ENCODE results near the gene CLASP1.
"Not testable (repeated sequence)": the region's sequence is repeated elsewhere in the genome, so short reads cannot be mapped to it uniquely, and the experiment has no call there.

Gene CLASP1

DNA sequence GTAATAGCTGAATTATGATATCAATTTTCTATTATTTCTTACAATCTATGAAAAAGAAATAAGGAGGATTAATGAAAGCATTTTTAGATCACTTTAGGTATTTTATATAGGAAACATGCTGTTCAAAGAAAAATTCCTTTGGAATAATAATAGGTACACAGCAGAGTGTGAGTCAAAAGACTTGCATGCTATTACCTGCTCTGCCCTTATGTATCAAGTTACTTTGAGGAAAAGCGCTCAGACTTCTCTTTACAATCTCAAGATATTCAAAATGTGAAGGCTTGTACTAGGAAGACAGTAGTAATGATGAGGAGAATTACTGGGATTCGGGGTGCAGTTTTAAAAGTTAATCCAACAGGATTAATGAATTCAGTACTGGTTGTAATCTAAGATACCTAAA lies 147.7 kb downstream of the CLASP1 start:
- no peak for DNase-seq

DNA sequence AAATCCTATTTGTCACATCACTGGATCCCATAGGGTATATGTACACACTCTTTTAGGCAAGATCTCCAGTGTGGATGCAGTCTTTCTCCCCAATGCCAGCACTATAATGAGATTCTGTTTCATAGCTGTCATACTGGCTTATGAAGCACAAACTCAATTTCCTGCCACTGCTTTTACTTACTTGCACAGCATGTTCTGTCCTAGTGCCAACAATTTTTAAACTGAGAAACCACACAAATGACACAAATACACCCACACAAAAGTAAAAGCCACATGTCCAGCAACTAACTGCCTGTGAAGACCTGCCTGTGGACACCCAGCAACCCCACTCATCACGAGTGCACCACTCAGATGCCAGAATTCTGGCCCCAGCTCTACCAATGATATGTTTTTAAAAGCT lies 148.2 kb downstream of the CLASP1 start:
- no peak for DNase-seq

DNA sequence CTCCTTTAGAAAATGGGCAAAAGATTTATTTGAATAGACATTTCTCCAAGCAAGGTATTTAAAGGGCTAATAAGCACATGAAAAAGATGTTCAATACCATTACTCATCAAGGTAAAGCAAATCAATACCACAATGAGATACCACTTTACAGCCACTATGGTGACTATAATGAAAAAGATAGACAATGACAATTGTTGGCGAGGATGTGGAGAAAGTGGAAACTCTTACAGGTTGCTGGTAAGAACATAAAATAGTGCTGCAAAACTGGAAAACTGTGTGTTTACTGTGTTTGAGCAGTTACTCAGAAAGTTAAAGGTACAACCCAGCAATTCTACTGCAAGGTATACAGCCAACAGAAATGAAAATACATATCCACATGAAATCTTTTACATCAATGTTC lies 150.5 kb downstream of the CLASP1 start:
- DNase-seq = no peak

DNA sequence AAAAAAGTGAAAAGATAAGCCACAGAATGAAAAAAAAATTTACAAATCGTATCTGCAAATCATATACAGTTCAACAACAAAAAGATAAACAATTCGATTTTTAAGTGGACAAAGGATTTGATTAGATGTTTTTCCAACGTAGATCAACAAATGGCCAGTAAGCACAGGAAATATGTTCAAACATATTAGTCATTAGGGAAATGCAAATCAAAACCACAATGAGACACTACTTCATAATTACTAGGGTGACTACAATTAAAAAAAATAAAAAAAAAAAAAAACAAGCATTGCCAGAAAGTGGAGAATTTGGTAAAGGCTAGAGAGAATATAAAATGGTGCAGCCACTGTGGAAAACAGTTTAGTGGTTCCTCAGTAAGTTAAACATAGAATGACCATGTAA lies 156.9 kb downstream of the CLASP1 start:
- DNase-seq = no peak

DNA sequence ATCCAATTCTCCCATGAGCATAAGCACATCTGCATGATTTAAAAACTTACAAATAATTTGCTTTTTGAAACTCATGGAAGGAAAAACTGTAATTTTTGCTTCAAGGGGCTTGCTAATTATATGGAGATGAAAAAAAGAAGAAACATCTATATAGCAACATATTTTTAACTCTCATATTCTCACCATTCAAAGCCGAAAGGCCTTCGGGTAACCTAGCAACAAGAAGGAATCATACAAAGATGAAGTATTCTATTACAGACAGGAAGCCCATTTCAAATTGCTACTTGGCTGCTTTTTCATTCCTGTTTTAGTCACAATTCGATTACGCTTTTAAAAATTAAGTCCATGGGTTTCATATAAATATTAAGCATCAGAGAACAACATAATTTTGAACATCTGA lies 157.7 kb downstream of the CLASP1 start:
- no peak for DNase-seq

DNA sequence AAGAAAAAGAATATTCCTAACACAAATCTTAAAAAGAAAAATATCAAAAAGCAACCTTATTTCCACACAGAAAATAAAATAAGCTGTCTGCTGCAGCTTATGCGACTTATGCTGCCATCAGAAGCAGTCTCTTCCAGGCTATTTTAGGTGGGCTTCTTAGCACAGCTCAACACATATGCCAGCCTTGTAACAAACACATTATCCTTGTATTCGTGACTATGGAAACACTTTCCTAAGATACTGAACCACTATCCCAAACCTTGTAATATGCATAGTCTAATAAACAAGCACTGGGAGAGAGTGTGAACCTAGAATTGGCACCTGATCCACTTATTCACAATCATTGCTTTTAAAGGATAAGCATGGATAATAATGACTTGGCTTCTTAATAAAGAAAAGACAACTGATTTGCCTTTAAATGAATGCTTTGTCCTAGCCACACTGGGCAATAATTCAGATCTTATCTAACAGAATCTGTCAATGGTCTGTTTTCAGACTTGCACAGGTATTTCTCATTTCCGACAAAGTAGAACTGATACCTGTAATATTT lies 158.6 kb downstream of the CLASP1 start:
- no peak for DNase-seq

DNA sequence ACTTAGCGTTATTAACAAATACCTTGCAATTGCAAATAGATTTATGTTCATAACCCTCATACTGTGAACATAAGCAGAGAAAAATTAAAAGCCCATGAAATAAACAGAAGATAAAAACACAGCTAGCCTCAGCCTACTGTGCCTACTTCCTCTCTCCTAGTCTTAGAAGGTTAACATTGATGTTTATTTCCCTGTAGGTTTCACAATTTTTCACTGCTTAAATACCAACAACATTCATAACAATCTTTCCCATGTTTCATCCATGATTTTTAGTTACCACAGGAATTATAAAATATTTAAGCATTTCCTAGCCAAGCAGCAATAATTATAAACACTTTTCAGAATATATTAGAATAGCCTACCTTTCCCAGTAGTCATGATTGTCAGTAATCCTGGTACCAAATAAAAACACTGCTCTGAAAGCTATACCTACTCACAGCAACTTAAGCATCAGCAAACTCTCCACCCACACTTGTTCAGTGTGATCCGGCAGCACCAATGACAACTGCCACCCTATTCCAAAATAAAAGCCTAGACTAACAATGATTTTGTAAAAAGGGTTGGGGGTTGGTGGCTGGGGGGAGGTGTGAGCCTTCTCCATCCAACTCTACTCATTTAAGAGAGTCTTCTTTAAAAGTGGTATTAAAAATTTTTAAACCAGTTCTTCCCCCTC lies 159.2 kb downstream of the CLASP1 start:
- DNase-seq = no peak

DNA sequence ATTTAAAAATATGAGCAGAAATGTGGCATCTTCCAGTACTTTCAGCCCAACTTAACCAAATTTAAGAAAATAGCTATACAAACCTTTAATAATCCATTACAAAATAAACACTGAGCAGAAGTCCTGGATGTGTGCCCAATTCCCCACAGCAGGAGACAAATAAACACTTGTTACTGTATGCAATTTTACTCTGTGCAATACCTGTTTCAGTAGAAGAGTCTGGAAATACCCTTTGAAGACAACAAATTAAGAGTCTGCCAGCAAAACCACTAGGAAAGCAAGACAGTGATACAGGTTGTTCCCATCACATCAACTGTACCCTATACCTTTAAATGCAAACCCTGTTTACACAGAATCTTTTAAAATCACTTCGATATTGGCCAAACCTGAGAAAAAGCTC lies 160.0 kb downstream of the CLASP1 start:
- no peak for DNase-seq

DNA sequence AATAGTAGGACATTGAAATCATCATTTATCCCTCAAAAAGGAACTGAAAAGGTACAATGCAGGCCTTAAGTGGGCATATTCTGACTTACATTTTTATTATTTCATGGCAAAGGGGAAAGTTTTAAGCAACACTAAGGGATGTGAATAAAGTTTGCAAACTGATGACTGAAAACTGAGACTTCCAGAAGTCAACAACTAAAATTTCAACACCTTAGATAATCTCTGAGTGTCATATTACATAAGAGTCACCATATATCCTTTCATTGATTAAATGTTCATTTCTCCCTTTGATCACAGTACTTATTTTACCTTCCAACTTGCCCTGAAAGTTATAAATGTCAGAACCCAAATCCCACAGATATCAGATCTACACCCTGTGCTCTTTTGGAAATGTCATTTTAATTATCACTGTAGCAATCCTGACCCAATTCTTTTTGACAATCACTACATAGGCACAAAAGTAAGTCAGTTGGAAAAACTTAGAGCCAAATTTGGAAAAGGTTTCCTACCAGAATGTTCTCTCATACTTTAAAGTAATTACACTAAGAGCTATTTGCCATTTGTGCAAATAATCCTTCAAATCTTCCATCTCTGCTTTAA lies 163.0 kb downstream of the CLASP1 start:
- no peak for DNase-seq

DNA sequence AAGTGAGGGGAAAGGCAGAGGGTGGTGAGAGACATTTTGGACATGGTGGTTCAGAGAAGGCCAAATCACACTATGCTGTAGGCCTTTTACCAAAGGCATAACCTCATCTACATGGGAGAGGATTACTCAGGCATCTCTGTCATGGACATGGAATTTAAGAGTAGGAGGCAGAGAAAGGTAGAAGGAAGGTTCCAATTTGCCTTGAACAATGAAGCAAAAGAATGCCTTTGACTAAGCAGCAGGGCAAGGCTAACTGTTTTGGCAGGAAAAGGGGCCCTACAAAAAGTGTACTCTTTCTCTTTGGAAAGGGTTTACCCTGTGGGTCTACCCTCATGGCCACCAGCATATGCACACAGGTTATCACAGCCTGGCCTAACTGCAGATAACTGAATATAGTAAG lies 164.2 kb downstream of the CLASP1 start:
- DNase-seq = no peak

DNA sequence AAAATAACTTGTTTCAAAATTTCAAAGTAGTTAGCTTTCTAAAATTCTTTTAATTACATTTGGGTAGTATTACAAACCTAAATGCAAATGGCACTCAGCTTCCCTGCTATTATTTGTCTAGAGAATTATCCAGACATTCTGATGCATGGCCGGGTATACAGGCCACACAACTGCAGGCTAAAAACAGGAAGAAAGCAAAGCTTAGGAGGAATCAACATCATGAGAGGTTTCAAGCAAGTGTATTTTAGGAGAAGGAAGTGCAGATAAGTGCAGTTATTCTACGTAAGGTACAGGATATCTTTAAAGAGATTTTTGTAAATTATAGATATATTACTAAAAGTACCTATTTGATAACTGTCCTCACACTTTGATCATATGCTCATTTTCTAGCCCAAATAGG lies 165.4 kb downstream of the CLASP1 start:
- DNase-seq = peak; percentile 13 to 34 (median 18)

DNA sequence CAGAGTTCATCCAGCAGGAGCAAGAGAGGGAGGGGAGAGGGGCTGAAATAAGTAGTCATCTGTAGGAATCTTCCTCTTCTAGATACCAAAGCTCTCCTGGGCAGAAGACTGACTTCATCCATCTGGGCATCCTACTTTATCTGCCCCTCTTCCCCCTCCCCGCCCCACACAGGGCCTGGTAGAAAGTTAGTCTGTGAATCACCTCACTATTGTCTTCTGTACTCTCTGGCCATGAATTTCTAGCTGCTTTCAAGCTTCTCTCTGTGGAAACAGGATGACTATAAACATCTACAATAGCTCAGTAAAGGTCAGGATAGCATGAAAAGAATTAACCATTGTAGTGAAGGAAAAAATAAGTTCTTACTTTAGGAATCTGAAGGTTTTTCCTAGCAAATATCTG lies 166.2 kb downstream of the CLASP1 start:
- no peak for DNase-seq

DNA sequence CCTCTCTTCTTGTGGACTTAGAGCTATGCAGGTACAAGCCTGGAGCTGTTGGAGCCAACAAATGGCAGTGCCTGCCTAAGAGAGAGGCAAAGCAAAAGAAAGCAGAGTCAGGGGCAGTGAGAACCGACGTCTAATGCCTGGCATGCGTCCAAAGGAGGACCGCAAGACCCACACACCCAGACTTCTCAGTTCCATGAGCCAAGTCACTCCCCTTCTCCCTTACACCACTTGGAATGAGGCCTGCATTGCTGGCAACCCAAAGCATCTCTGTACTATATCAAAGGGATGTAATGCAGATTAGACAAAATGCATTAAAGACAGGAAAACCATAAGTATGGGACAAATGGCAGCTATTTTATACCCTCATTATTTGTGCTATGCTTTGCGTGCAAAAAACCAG lies 168.4 kb downstream of the CLASP1 start:
- DNase-seq = no peak

DNA sequence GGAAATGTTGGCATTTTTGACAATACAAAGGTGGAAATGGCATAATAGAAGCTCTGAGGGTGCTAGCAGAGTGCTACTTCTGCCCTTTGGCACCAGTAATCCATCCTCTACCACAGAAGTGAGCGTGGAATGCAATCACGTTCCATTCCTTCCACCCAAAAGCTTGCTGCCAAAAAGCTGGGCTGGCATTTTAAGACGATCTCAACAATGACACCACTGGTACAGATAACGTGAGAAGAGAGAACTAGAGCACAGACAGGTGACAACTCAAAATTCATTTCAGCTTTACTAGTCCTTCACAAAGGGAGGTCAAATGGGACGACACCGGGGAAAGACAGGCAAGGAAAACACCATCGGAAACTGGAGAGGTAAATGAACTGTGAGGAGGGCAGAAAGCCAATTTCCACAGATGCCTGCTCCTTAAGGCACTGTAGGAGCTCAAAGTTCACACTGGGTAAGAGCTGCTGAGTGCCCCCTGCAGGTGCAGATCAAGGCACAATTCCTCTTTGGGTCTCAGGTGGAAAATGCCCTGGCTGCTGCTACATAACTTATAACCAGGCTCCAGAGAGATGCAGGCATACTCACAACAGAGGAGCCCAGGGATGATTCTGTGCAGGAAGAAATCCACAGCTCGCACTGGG lies 169.3 kb downstream of the CLASP1 start:
- DNase-seq = no peak

DNA sequence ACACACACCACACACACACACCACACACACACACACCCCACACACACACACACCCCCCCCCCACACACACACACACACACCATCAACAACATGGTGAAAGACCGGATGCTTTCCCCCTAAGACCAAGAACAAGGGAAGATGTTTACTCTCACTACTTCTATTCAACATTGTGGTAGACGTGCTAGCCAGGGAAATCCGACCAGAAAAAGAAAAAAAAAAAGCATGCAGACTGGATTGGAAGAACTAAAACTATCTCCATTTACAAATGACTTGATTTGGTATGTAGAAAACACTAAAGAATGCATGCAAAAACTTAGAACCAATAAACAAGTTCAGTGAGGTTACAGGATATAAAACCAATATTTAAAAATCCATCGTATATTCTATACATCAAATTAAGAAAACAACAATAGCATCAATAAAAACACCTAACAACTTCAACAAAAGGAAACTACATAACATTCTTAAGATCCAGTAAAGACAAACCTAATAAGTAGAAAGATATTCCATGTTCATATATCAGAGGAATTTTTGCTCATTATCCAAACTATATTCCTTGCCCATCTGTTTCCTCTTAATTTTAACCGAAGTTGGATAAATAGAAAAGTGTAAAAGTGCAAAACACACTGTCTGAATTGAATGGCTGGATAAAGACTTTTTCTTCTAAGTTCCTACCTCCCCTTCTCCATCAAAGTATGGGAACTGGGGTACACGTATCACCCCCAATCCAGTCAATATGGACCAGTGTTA lies 170.1 kb downstream of the CLASP1 start:
- no peak for DNase-seq

DNA sequence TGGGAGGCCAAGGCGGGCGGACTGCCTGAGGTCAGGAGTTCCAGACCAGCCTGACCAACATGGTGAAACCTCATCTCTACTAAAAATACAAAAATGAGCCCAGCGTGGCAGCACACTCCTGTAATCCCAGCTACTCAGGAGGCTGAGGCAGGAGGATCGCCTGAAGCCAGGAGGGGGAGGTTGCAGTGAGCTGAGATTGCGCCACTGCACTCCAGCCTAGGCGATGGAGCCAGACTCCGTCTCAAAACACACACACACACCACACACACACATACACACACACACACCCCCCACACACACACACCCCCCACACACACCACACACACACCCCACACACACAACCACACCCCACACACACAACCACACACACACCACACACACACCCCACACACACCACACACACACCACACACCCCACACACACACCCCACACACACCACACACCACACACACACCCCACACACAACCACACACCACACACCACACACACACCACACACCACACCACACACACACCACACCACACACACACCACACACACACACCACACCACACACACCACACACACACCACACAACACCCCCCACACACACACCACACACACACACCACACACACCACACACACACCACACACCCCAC lies 170.8 kb downstream of the CLASP1 start:
- not testable (repeated sequence) for DNase-seq

DNA sequence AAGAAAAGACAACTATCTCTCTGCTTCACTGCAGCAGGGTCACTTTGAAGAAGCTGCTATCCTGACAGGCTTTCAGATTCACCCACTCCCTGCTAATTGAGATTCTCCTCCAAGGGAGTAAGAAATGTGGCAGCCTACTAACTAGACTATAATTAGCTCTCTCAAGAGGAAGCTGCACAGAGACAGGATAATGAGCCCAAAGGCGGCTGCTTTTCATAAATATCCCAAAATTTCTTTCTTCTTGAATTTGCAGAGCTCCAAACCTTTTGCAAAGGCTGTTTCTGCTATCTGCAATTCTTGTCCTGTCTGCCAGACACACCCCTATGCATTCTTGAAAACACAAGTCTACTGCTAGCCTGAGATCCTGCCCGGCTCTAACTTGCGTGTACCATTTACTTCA lies 172.6 kb downstream of the CLASP1 start:
- no peak for DNase-seq

DNA sequence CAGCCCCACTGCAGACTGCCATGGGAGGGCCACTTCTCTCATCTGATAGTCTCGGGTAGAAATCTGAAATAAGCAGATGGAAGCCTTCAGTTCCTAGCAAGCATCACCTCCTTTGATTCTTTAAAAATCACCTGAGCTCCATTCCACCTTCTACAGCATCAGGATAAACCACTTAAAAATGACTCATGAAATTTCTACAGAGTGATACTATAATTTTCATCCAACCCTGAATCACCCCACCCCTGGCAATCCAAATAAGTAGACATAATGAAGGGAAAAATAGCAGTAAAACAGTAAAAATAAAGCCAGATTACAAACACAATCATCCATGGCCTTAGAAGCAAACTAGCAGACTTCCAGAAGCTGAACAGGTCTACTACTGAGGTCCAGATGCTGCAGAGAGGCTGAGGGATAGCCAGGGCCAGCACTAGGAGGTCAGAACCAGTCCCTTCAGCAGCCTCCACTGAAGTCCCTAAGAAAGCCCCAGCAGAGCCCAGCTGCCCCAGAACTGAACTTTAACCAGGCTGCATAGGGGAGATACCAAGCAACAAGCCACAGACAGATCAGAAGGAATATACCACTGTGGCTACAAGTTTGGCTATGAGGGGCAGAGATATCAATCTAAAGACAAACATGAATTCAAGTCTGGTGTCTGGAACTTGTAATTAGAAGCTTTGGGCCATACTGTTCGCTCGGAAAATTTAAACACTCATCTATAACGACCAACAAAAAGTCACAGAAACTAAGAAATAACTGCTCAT lies 173.3 kb downstream of the CLASP1 start:
- DNase-seq = no peak

DNA sequence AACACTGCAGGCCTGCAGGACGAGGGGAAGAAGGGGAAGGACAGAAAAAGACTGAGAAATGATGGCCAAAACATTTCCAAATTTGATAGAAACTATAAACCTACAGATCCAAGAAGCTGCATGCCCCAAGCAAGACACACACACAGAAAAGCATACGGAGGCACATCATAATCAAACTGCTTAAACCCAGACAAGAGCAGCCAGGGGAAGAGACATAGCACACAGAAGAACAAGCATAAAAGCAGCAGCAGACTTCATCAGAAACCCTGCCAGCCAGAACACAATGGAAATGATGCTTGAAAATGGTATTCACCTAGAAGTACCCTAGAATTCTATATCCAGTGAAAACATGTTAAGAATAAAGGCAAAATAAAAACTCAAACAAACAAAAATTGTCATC lies 175.8 kb downstream of the CLASP1 start:
- DNase-seq = no peak

DNA sequence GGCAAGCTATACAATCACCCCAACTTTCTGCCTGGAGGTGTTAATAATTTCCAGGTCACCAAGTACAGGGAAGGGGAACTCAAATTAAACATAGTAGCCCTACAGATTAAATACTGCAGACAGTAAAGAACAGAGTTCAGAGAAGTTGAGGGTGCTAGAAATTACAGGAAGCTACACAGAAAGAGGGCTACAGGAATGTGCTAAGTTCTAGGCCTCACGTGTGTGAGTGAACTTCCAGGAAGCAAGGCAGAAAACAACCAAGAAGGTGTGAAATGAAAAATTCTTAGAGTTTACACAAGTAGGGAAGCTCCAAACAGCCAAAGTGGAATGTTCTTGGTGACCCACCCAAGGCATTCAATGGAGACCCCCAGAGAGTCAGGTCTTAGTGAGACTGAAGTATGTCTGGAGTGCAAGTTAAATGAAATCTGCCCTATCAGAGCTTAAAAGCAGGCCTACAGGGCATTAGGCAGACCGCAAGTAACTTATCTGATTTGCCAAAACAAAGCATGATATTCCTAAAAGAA lies 176.7 kb downstream of the CLASP1 start:
- no peak for DNase-seq

DNA sequence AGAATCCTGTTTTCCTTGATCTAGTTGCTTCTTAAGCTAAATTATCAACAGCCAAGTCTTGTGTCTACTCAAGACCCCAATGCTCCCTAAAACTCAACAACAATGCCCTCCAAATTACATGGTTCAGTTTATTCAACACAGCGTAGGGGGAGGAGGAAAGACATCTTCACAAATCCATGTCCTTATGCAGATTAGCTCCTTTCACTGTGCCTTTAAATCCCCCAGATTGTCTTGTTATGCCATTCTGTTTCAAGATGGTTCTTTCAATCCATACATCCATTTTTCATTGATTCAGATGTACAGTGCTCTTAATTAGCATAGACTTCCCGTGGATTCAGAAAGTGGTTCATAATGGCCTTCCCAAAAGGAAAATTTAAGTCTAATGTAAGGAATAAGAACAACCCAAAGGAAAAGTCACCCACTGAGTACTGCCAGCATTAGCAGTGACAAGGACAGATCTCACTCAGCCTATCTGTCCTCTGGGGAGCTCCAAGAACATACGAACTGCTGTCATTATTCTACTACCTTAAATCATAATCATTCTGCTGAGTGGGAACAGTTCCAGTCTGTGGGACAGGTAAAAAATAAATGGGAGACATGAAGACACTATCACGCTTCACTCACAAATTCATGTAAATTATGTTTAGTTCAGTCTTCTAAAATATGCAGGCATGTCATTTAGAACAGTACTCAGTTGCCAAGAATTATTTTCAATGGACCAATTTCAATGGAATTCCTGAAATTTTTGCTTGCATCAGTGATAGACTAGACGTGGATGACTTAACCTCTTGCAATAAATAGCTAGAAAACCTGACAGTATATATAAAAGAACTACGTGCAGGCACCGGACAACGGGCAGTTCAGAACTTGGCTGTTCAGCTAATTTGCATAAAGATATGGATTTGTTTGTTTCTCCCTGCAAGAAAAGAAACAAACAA lies 177.5 kb downstream of the CLASP1 start:
- DNase-seq = no peak
